ENCODE measurements around the gene COL15A1. TPM values are rescaled to one million over a fixed set of nuclear protein-coding genes. Genes with fewer than 3 reads are reported as not detected.

COL15A1 gene
- total and polyA plus RNA-seq, 2 of the 8 experiments (the other 6 are each of a cell fraction or from before 2014, with no cell fraction given) = 0.12 to 0.15 TPM

DNA sequence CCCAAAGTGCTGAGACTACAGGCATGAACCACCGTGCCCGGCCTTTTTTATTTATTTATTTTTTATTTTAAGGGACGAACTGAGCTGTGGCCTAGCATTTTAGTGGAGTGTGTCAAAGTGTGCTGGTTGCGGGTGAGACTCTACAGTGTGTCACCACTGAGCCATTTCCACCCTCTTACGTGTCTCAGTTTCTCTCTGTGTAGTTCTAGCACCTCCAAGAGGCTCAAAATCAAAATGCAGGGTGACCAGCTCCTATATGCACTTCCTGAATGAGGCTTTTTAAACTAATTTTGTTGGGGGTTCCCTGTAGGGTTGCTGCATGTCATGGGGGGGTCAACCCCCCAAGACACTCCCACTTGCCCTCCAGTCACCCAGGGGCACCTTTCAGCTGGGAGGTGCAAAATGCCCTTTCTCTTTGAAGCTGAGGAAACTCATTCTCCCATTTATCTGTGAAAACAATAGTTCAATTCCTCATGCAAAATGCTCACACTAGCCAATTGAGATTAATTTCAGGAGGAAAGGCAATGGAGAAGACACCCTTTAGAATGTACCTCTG lies 69.3 kb downstream of the COL15A1 start:
- H4K20me1 ChIP-seq (replicated peaks in 1 of 2; ENCODE audit: control insufficient read depth in 1 of 2, insufficient read depth in 2 of 2, low read length in 2 of 2) = no peaks in the 10 kb centered on the region
- H2AFZ ChIP-seq (ENCODE audit: low read length) = no peak overlapping the region
- H3K79me2 ChIP-seq (ENCODE audit: control insufficient read depth in 1 of 2, insufficient read depth in 2 of 2, low read length in 2 of 2) = no peaks in the 10 kb centered on the region
- DNase-seq (ENCODE audit: low read depth in 1 of 2, low spot score in 2 of 2) (no peak), FAIRE-seq (no peak)
- H3K9ac ChIP-seq (replicated peaks in 1 of 4; ENCODE audit: extremely low read depth in 1 of 4, low read depth in 3 of 4, low read length in 3 of 4) = no peak overlapping the region
- TF ChIP-seq, protein P1, sequence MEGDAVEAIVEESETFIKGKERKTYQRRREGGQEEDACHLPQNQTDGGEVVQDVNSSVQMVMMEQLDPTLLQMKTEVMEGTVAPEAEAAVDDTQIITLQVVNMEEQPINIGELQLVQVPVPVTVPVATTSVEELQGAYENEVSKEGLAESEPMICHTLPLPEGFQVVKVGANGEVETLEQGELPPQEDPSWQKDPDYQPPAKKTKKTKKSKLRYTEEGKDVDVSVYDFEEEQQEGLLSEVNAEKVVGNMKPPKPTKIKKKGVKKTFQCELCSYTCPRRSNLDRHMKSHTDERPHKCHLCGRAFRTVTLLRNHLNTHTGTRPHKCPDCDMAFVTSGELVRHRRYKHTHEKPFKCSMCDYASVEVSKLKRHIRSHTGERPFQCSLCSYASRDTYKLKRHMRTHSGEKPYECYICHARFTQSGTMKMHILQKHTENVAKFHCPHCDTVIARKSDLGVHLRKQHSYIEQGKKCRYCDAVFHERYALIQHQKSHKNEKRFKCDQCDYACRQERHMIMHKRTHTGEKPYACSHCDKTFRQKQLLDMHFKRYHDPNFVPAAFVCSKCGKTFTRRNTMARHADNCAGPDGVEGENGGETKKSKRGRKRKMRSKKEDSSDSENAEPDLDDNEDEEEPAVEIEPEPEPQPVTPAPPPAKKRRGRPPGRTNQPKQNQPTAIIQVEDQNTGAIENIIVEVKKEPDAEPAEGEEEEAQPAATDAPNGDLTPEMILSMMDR (IDR thresholded peaks at IDR 0.05; ENCODE audit: control extremely low read depth in 1 of 3, insufficient read depth in 1 of 3, low read depth in 1 of 3, low read length in 3 of 3) = peak in 2 of 3 experiments; percentile 21 to 23; a peak in 2 of 4 replicates
- TF ChIP-seq RAD21 (IDR thresholded peaks at IDR 0.05 in 1 of 2, conservative IDR thresholded peaks at IDR 0.05 in 1 of 2; ENCODE audit: low read depth in 2 of 2, low read length in 2 of 2) (peak; percentile 50 to 58), PHF8 (conservative IDR thresholded peaks at IDR 0.05; ENCODE audit: low read depth, low read length) (no peak), SIN3A (conservative IDR thresholded peaks at IDR 0.05 in 1 of 2, IDR thresholded peaks at IDR 0.05 in 1 of 2; ENCODE audit: low read depth in 1 of 2, low read length in 2 of 2) (no peak), NRF1 (IDR thresholded peaks at IDR 0.05; ENCODE audit: low read depth, low read length) (no peak)
- TF ChIP-seq, protein P2, sequence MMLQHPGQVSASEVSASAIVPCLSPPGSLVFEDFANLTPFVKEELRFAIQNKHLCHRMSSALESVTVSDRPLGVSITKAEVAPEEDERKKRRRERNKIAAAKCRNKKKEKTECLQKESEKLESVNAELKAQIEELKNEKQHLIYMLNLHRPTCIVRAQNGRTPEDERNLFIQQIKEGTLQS (IDR thresholded peaks at IDR 0.05; ENCODE audit: insufficient read depth, low read depth, low read length) = no peak
- H3K4me3 ChIP-seq (ENCODE audit: extremely low read depth in 1 of 4, insufficient read depth in 2 of 4, low read depth in 3 of 4, low read length in 4 of 4) = no peak overlapping the region
- no peak overlapping the region for H3K18ac ChIP-seq (ENCODE audit: extremely low read depth, low read length)
- no peak overlapping the region for H2BK5ac ChIP-seq (ENCODE audit: low read depth, low read length)
- no peak overlapping the region for H2BK15ac ChIP-seq (ENCODE audit: low read length)
- no peak overlapping the region for H3K4ac ChIP-seq (replicated peaks; ENCODE audit: insufficient read length, low read depth, low read length)
- no peaks in the 10 kb centered on the region for H3K4me1 ChIP-seq (replicated peaks in 1 of 4; ENCODE audit: control insufficient read depth in 3 of 4, insufficient read depth in 4 of 4, low read length in 3 of 4)
- H3K14ac ChIP-seq (ENCODE audit: insufficient read length) = no peak overlapping the region
- H2BK12ac ChIP-seq (ENCODE audit: low read depth, low read length) = no peak overlapping the region
- H2BK120ac ChIP-seq (replicated peaks; ENCODE audit: low read depth, low read length) = no peak overlapping the region
- peaks cover 0 to 2% (median 0%) of the 10 kb centered on the region in 4 experiments; a peak in 1 of 8 replicates for H3K36me3 ChIP-seq (ENCODE audit: control insufficient read depth in 2 of 4, insufficient read depth in 4 of 4, low read length in 3 of 4)
- peaks cover 18 to 25% of the 10 kb centered on the region in 2 experiments for H3K9me3 ChIP-seq (ENCODE audit: insufficient read depth in 2 of 2, low read depth in 1 of 2, low read length in 1 of 2)
- H4K5ac ChIP-seq (ENCODE audit: insufficient read length, low read depth, low read length) = no peak overlapping the region
- no peak overlapping the region for H3K27ac ChIP-seq (ENCODE audit: low read depth, low read length)
- POLR2A ChIA-PET (ENCODE audit: partially characterized antibody) = no interaction called here
- H2BK20ac ChIP-seq (ENCODE audit: low read length) = no peak overlapping the region
- H4K8ac ChIP-seq (ENCODE audit: extremely low read depth, insufficient read depth, low read length) = no peak overlapping the region
- no peak overlapping the region for H3K23ac ChIP-seq (ENCODE audit: insufficient read length)
- no peaks in the 10 kb centered on the region for H3K79me1 ChIP-seq (ENCODE audit: low read depth, low read length)
- no peaks in the 10 kb centered on the region for H3K27me3 ChIP-seq (replicated peaks in 1 of 4; ENCODE audit: control insufficient read depth in 3 of 4, extremely low read depth in 1 of 4, insufficient read depth in 3 of 4, low read length in 3 of 4)
- no peak overlapping the region for H4K91ac ChIP-seq (replicated peaks; ENCODE audit: insufficient read length, low read length)
- H3K56ac ChIP-seq (replicated peaks; ENCODE audit: insufficient read length, low read depth, low read length) = no peak overlapping the region
- 71% methylated on average over 5 of the region's 5 CpGs; no CpG with 5 or more reads in 1 of the 2 experiments for WGBS, 2 experiments (ENCODE audit: extremely low coverage in 1 of 2, insufficient coverage in 1 of 2, insufficient read length in 1 of 2, insufficient replicate concordance in 2 of 2, low coverage in 1 of 2, low lambda C conversion rate in 2 of 2, missing lambda C conversion rate in 1 of 2)
- H2AK5ac ChIP-seq (ENCODE audit: low read depth, low read length) = no peak overlapping the region
- H3K23me2 ChIP-seq (ENCODE audit: low read depth, low read length) = no peaks in the 10 kb centered on the region
- no peak overlapping the region for H3K4me2 ChIP-seq (ENCODE audit: insufficient read depth in 1 of 2, low read depth in 2 of 2, low read length in 2 of 2)
- CTCF ChIA-PET (ENCODE audit: partially characterized antibody) = interaction anchor here (0.7 to 3.8 kb wide), 15 partner anchors 11 to 171 kb away, joined by 3 to 18 read pairs (median 4); no protein-coding TSS in a partner anchor

All from H1 (cell line).